ENCODE measurements around the gene PLCXD3. TPM values are rescaled to one million over a fixed set of nuclear protein-coding genes. Genes with fewer than 3 reads are reported as not detected.

Gene PLCXD3
- total RNA-seq, 3 donors from 2014 or later = 0.29 to 1.6 (median 1.2) TPM

DNA sequence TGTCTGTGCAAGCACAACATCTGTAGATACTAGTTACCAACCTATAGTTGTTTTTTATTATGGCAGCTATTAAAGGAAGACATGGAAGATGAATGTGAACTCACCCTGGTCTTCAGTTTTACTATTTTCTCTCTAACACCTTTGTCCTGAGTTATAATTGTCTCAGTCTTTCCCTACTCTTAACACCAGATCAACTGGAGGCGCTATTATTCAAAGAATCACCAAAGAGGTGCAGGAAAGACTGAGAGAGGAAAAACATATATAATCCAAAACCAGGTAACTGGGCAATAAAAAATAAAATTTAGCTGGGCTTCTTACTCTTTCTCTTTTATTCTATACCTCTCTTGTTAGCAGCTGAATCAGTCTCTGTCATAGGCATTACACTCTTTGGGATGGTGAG, 162.8 kb downstream of the PLCXD3 start:
- H3K9me3 ChIP-seq = no peaks in the 10 kb centered on the region
- H3K36me3 ChIP-seq (ENCODE audit: low read depth) = no peaks in the 10 kb centered on the region
- TF ChIP-seq, protein P1, sequence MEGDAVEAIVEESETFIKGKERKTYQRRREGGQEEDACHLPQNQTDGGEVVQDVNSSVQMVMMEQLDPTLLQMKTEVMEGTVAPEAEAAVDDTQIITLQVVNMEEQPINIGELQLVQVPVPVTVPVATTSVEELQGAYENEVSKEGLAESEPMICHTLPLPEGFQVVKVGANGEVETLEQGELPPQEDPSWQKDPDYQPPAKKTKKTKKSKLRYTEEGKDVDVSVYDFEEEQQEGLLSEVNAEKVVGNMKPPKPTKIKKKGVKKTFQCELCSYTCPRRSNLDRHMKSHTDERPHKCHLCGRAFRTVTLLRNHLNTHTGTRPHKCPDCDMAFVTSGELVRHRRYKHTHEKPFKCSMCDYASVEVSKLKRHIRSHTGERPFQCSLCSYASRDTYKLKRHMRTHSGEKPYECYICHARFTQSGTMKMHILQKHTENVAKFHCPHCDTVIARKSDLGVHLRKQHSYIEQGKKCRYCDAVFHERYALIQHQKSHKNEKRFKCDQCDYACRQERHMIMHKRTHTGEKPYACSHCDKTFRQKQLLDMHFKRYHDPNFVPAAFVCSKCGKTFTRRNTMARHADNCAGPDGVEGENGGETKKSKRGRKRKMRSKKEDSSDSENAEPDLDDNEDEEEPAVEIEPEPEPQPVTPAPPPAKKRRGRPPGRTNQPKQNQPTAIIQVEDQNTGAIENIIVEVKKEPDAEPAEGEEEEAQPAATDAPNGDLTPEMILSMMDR (IDR thresholded peaks at IDR 0.05) = no peak
- no peak for ATAC-seq
- H3K4me3 ChIP-seq = no peak overlapping the region
- intact Hi-C loops (cut with DNase I, micrococcal nuclease) = loop anchor here in 1 of 2 donors (5.0 kb wide), 1 partner anchor 440 kb away; the partner anchor contains the start of gene C7
- no peaks in the 10 kb centered on the region for H3K4me1 ChIP-seq (ENCODE audit: low read depth)
- no peak for DNase-seq

DNA sequence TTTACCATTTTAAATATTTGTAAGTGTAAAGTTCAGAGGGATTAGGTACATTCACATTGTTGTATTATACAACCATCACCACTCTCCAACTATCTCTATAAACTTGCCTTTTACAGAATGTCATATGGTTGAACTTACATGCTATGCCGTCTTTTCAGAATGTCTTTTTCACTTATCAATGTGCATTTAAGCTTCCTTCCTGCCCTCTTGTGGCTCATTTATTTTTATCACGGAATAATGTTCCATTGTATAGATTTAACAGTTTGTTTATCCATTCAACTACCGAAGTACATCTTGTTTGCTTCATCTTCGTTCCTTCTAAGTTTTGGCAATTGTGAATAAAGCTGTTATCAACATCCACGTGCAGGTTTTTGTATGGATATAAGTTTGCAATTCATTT, 163.8 kb downstream of the PLCXD3 start:
- DNase-seq = no peak
- no peak overlapping the region for H3K4me3 ChIP-seq
- H3K4me1 ChIP-seq (ENCODE audit: low read depth) = no peaks in the 10 kb centered on the region
- no peaks in the 10 kb centered on the region for H3K9me3 ChIP-seq
- intact Hi-C loops (cut with DNase I, micrococcal nuclease) = loop anchor here in 1 of 2 donors (5.0 kb wide), 1 partner anchor 439 kb away; the partner anchor contains the start of gene C7
- ATAC-seq = no peak
- TF ChIP-seq, protein P1 (IDR thresholded peaks at IDR 0.05) = no peak
- no peaks in the 10 kb centered on the region for H3K36me3 ChIP-seq (ENCODE audit: low read depth)

DNA sequence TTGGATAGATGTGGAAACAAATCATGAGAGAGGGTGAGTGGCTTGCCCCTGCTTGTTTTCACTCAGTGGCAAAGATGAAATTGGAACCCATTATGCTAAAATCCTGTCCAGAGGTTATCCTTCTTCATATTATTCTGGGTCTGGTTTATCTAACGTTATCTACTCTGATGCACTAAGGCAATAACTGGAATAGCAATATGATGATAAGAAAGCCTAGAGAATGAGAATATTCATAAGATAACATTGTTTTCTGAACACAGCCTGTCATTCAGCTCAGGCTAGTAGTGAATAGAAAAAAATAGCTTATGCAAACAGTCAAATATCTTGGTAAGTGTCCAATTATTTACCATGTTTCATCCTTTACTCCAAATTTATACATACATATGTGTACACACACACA, 165.1 kb downstream of the PLCXD3 start:
- TF ChIP-seq, protein P1 (IDR thresholded peaks at IDR 0.05) = no peak
- DNase-seq = no peak
- Histone ChIP-seq H3K4me1 (ENCODE audit: low read depth) (no peaks in the 10 kb centered on the region), H3K36me3 (ENCODE audit: low read depth) (no peaks in the 10 kb centered on the region), H3K9me3 (no peaks in the 10 kb centered on the region), H3K4me3 (no peak overlapping the region)
- no peak for ATAC-seq
- intact Hi-C loops (cut with DNase I, micrococcal nuclease) = loop anchor here in 1 of 2 donors (5.0 kb wide), 1 partner anchor 438 kb away; the partner anchor contains the start of gene C7

DNA sequence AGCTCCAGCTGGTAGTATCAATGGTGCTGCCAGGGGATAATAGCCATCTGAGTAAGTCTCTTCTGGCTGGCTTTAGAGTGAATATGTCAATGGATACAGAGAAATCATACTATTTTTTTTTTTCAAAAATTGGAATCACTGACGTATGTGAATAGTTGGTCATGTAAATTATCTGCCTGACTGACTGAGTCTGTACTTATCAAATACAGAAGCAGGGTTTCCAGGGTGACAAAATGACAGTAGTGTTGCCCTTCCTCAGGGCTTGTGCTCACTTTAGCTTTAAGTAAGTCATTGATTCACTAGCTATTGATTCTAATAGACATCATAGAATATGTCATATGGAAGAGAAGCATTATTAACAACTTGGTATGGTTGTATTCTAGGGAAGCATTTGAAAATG, 171.1 kb downstream of the PLCXD3 start:
- Histone ChIP-seq H3K9me3 (no peaks in the 10 kb centered on the region), H3K4me1 (ENCODE audit: low read depth) (no peaks in the 10 kb centered on the region), H3K4me3 (no peak overlapping the region), H3K36me3 (ENCODE audit: low read depth) (no peaks in the 10 kb centered on the region)
- no peak for DNase-seq
- TF ChIP-seq, protein P1 (IDR thresholded peaks at IDR 0.05) = no peak
- ATAC-seq = no peak
- intact Hi-C loops (cut with DNase I, micrococcal nuclease) = no loop called here

DNA sequence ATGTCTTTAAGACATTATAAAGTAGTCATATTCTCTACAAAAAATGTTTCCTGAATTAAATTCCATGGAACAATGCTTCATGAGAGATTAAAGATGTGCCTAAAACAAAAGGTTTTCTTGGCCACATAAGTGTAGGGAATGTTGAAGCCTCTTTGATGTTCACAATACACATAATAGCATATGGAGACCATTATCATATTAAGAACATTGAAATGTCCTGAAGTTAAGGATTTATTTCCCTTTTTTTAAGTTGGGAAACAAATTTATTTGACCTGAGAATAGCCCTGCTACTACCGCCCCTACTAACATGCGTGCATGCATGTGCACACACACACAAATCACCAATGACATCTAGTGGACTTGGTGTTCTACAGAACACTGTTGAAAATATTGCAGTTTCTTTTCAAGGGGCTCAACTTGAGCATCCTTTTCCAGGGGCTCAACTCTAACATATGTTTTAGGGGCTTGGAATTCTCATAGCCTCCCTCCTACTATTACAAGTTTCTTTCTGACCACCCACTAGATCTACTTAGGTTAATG, 172.2 kb downstream of the PLCXD3 start:
- ATAC-seq (no peak), DNase-seq (no peak)
- H3K36me3 ChIP-seq (ENCODE audit: low read depth) = no peaks in the 10 kb centered on the region
- no peaks in the 10 kb centered on the region for H3K9me3 ChIP-seq
- intact Hi-C loops (cut with DNase I, micrococcal nuclease) = no loop called here
- TF ChIP-seq, protein P1 (IDR thresholded peaks at IDR 0.05) = no peak
- H3K4me1 ChIP-seq (ENCODE audit: low read depth) = no peaks in the 10 kb centered on the region
- H3K4me3 ChIP-seq = no peak overlapping the region

DNA sequence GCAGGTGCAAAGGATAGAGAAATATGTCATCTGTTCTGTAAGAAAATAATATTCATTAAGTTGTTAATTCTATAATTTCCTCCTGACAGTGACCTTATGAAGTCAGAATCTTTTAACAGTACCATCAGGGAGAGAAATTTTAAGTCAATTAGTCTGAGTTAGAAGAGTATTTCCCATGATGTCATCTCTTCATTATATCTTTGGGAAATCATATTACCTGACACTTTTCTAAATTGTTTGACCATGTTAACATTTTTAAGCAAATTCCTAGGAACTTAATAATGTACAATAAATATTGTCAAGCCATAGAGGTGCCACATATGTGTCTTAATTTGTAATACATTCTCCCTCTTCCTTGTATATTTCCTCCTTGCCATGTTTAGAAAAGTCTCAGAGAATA, 172.7 kb downstream of the PLCXD3 start:
- Histone ChIP-seq H3K9me3 (no peaks in the 10 kb centered on the region), H3K4me3 (no peak overlapping the region), H3K4me1 (ENCODE audit: low read depth) (no peaks in the 10 kb centered on the region), H3K36me3 (ENCODE audit: low read depth) (no peaks in the 10 kb centered on the region)
- DNase-seq (no peak), ATAC-seq (no peak)
- intact Hi-C loops (cut with DNase I, micrococcal nuclease) = no loop called here
- TF ChIP-seq, protein P1 (IDR thresholded peaks at IDR 0.05) = no peak
